Right lobe of liver (tissue), 6 donors: Measurements from ENCODE around the gene GALNT2. TPM values are rescaled to one million over a fixed set of nuclear protein-coding genes. Genes with fewer than 3 reads are reported as not detected.

ENCODE experiments used
- ATAC-seq, 4 donors: fragments of 200-7000 bp; cut with Tn5 transposase; one replicate each; pipeline ENCODE4 v1.9.1; 2020; ENCODE audit warnings: mild to moderate bottlenecking in 4 of 4, moderate library complexity in 4 of 4
- DNase-seq, 3 donors: peaks; one replicate each; pipeline ENCODE4 v3.0.0-alpha.2; 2020
- H3K27ac ChIP-seq, 3 donors: fragments of 200-600 bp; one replicate each; pipeline ENCODE4 v1.8.0; 2022
- H3K27me3 ChIP-seq, 2 donors: fragments of 200-600 bp; one replicate each; pipeline ENCODE4 v1.8.0; 2022
- H3K36me3 ChIP-seq, 4 donors: fragments of 200-600 bp; sonication (generic) in 1 of 4; one replicate each; pipeline versions ENCODE4 v1.5.1 to v1.8.0; 2017 to 2022; ENCODE audit warnings: control low read depth in 1 of 4
- H3K4me1 ChIP-seq, 4 donors: fragments of 200-600 bp; sonication (generic) in 1 of 4; one replicate each; pipeline versions ENCODE4 v1.5.1 to v1.8.0; 2017 to 2022; ENCODE audit warnings: control low read depth in 1 of 4
- H3K4me3 ChIP-seq, 3 donors: fragments of 200-600 bp; one replicate each; pipeline ENCODE4 v1.8.0; 2022
- H3K9me3 ChIP-seq, 4 donors: fragments of 200-600 bp; sonication (generic) in 1 of 4; one replicate each; pipeline versions ENCODE4 v1.5.1 to v1.8.0; 2017 to 2022; ENCODE audit warnings: control low read depth in 1 of 4
- POLR2A ChIP-seq: fragments of 450-650 bp; IDR thresholded peaks from one replicate; pipeline ENCODE4 v1.6.1; 2017; ENCODE audit warnings: antibody characterized with exemption, mild to moderate bottlenecking
- WGBS: methylation state at CpG from one replicate; pipeline ENCODE4 v1.1.6; 2018; ENCODE audit warnings: low coverage, low lambda C conversion rate; ENCODE audit not compliant: insufficient coverage; ENCODE audit errors: missing lambda C conversion rate; 5-methylcytosine and 5-hydroxymethylcytosine counted together
- intact Hi-C, 2 donors: fragments of 100-400 bp; cut with DNase I; formaldehyde crosslinking; loops; one replicate each; pipeline versions ENCODE4 v1.11.2 to v1.14.1; 2022
- total RNA-seq, 6 experiments: library from RNA; depleted of rRNA in 2 of 6; stranded (reverse); fragments of >200 nt in 2 of 6; fragmentation: NEBNext Ultra II Directional in 3 of 6; extraction: Animal tissue kit (Norgen Biotek cat#: 25700) in 3 of 6; gene quantifications; one replicate each; pipeline versions ENCODE4 v1.1.0 to v1.2.4, GENCODE V29; 2016 to 2023
- TF ChIP-seq, protein P1 (sequence below), 4 donors: fragments of 200-600 bp in 3 of 4; fragments of 450-650 bp in 1 of 4; IDR thresholded peaks; one replicate each; pipeline versions ENCODE4 v1.5.1 to v1.8.0; 2016 to 2022; ENCODE audit warnings: antibody characterized with exemption in 4 of 4, mild to moderate bottlenecking in 2 of 4
- donor health status: DM: no; HTN: yes; CAD: no.
- donor health status: DM: no; HTN: no; CAD: no.
- donor health status: DM: no; HTN: no; CAD: no.
- donor health status: DM: no; HTN: yes; CAD: no.
- donor health status: DM: no; HTN: yes; CAD: no.

Gene GALNT2
- total RNA-seq, 6 experiments from 2014 or later, result 58.0 to 152 (median 131) TPM

GRCh38 chr1:230119340-230119739 lies 52.3 kb downstream of the GALNT2 start:
- ATAC-seq (no peak), DNase-seq (no peak)
- no peaks in the 10 kb centered on the region for H3K9me3 ChIP-seq
- intact Hi-C loops, result no loop called here
- 65% methylated on average over 3 of the region's 6 CpGs for WGBS
- no peak overlapping the region for H3K27ac ChIP-seq
- no peak for TF ChIP-seq POLR2A
- TF ChIP-seq, protein P1, sequence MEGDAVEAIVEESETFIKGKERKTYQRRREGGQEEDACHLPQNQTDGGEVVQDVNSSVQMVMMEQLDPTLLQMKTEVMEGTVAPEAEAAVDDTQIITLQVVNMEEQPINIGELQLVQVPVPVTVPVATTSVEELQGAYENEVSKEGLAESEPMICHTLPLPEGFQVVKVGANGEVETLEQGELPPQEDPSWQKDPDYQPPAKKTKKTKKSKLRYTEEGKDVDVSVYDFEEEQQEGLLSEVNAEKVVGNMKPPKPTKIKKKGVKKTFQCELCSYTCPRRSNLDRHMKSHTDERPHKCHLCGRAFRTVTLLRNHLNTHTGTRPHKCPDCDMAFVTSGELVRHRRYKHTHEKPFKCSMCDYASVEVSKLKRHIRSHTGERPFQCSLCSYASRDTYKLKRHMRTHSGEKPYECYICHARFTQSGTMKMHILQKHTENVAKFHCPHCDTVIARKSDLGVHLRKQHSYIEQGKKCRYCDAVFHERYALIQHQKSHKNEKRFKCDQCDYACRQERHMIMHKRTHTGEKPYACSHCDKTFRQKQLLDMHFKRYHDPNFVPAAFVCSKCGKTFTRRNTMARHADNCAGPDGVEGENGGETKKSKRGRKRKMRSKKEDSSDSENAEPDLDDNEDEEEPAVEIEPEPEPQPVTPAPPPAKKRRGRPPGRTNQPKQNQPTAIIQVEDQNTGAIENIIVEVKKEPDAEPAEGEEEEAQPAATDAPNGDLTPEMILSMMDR (IDR thresholded peaks at IDR 0.05), result no peak
- peaks cover 0 to 36% (median 7%) of the 10 kb centered on the region in 4 donors for H3K4me1 ChIP-seq
- no peak overlapping the region for H3K4me3 ChIP-seq
- H3K36me3 ChIP-seq, result no peaks in the 10 kb centered on the region
- H3K27me3 ChIP-seq, result no peaks in the 10 kb centered on the region

DNA sequence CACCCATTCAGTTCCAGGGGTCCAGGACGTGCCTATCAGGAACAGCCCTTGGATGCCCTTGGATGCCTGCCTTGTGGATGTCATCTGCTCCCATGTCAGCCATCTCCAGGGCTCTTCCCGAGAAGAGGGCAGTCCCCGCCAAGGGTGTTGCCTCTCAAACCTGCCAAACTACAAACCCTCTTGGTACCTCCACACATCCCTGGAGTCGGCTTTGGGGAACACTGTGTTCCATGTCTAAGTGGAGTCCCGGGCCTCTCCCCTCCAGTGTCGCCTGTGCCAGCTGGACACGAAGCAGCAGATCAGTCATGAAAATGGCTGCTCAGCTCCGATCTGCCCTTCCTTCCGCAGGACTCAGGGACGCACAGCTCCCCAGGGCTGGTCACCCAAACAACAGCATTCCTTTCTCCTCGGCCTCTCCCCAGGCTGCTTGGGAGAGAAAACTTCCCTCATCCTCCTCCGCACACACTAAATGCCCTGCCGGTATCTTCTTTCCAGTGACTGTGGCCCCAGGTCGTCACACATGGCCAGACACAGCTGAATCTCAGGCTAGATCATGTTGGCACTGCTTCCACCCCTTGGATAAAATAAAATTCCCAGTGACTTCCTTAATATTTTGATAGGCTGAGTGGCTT lies 53.4 kb downstream of the GALNT2 start:
- 90% methylated on average over 5 of the region's 14 CpGs for WGBS
- no peak overlapping the region for H3K27ac ChIP-seq

GRCh38 chr1:230120921-230121381 lies 53.9 kb downstream of the GALNT2 start:
- intact Hi-C loops, result no loop called here

More for the DNA sequence above, 53.4 kb downstream of the GALNT2 start:
- H3K9me3 ChIP-seq, result no peaks in the 10 kb centered on the region
- H3K36me3 ChIP-seq, result no peaks in the 10 kb centered on the region
- DNase-seq, result no peak
- H3K4me3 ChIP-seq, result no peak overlapping the region
- no peaks in the 10 kb centered on the region for H3K27me3 ChIP-seq
- TF ChIP-seq, protein P1 (IDR thresholded peaks at IDR 0.05), result no peak
- TF ChIP-seq POLR2A, result no peak
- intact Hi-C loops, result no loop called here
- peaks cover 0 to 40% (median 10%) of the 10 kb centered on the region in 4 donors for H3K4me1 ChIP-seq
- ATAC-seq, result no peak

GRCh38 chr1:230121950-230122349 lies 54.9 kb downstream of the GALNT2 start:
- Histone ChIP-seq H3K36me3 (no peaks in the 10 kb centered on the region), H3K4me1 (peaks cover 0 to 45% (median 10%) of the 10 kb centered on the region in 4 donors), H3K4me3 (no peak overlapping the region), H3K27ac (no peak overlapping the region), H3K9me3 (no peaks in the 10 kb centered on the region), H3K27me3 (no peaks in the 10 kb centered on the region)
- no peak for TF ChIP-seq POLR2A
- TF ChIP-seq, protein P1 (IDR thresholded peaks at IDR 0.05), result no peak
- intact Hi-C loops, result no loop called here
- DNase-seq (no peak), ATAC-seq (no peak)
- 64% methylated on average over 3 of the region's 4 CpGs for WGBS

More at GRCh38 chr1:230120921-230121381, 53.9 kb downstream of the GALNT2 start:
- H3K4me1 ChIP-seq, result peaks cover 0 to 45% (median 10%) of the 10 kb centered on the region in 4 donors
- H3K9me3 ChIP-seq, result no peaks in the 10 kb centered on the region
- H3K27me3 ChIP-seq, result no peaks in the 10 kb centered on the region
- H3K36me3 ChIP-seq, result no peaks in the 10 kb centered on the region
- no peak overlapping the region for H3K4me3 ChIP-seq
- DNase-seq (peak in 1 of 3 donors; percentile 54), ATAC-seq (peak; percentile 72 to 79 (median 77))
- TF ChIP-seq, protein P1 (IDR thresholded peaks at IDR 0.05), result peak; percentile 68 to 72 (median 68)
- no peak for TF ChIP-seq POLR2A
- no peak overlapping the region for H3K27ac ChIP-seq
- WGBS, result 20% methylated on average over 4 of the region's 9 CpGs
